B cell (primary cell): ENCODE data around the gene STMN1.

Experiments used
- EZH2 ChIP-seq: IDR thresholded peaks from 2 replicates; pipeline ENCODE4 v1.6.1; 2012; ENCODE audit warnings: borderline replicate concordance, low read depth, mild to moderate bottlenecking, moderate library complexity, low read length; ENCODE audit not compliant: insufficient read depth, poor library complexity, severe bottlenecking
- TF ChIP-seq, protein P1 (sequence below): fragments of 200-600 bp; IDR thresholded peaks from one replicate; pipeline ENCODE4 v1.8.0; 2022; ENCODE audit warnings: antibody characterized with exemption, mild to moderate bottlenecking

- TF ChIP-seq, protein P1, sequence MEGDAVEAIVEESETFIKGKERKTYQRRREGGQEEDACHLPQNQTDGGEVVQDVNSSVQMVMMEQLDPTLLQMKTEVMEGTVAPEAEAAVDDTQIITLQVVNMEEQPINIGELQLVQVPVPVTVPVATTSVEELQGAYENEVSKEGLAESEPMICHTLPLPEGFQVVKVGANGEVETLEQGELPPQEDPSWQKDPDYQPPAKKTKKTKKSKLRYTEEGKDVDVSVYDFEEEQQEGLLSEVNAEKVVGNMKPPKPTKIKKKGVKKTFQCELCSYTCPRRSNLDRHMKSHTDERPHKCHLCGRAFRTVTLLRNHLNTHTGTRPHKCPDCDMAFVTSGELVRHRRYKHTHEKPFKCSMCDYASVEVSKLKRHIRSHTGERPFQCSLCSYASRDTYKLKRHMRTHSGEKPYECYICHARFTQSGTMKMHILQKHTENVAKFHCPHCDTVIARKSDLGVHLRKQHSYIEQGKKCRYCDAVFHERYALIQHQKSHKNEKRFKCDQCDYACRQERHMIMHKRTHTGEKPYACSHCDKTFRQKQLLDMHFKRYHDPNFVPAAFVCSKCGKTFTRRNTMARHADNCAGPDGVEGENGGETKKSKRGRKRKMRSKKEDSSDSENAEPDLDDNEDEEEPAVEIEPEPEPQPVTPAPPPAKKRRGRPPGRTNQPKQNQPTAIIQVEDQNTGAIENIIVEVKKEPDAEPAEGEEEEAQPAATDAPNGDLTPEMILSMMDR: no peak
- no peak for TF ChIP-seq EZH2
Measured at GRCh38 chr1:25916460-25916859, 10.2 kb upstream of the STMN1 start.
